Measurements from ENCODE around the gene CPT1C. TPM values are rescaled to one million over a fixed set of nuclear protein-coding genes. Genes with fewer than 3 reads are reported as not detected.

The CPT1C gene
- 1 to 10 TPM in 3 of 4 donors, under 1 TPM in 1; 0.97 to 3.3 (median 1.8) TPM for total RNA-seq

- peak; percentile 73 to 95 for DNase-seq (ENCODE audit: low spot score in 2 of 2)
- no peak for TF ChIP-seq CTCF (IDR thresholded peaks at IDR 0.05)
- TF ChIP-seq POLR2A (IDR thresholded peaks at IDR 0.05) = no peak
- intact Hi-C loops (cut with DNase I; ENCODE audit: low total_unique reads) = no loop called here
- 1 to 2% methylated on average over 38 of the region's 38 CpGs for WGBS, 2 donors
- peak within 1 kb of the TSS; percentile 34 for H3K4me3 ChIP-seq (ENCODE audit: low read depth, poor library complexity, severe bottlenecking)
These were observed at the start of gene CPT1C for GRCh38 chr19:49690656-49691242. Gene CPT1C (plus strand): TSS chr19:49691116. CDS start chr19:49692253, 1,137 bp downstream.

- WGBS, 2 donors = 1% methylated on average over 48 to 50 of the region's 87 CpGs
- intact Hi-C loops (cut with DNase I; ENCODE audit: low total_unique reads) = no loop called here
- peak within 1 kb of the TSS; percentile 97 for H3K4me3 ChIP-seq (ENCODE audit: low read depth, poor library complexity, severe bottlenecking)
- DNase-seq (ENCODE audit: low spot score in 2 of 2) = peak; percentile 99 to 100
- TF ChIP-seq CTCF (IDR thresholded peaks at IDR 0.05) (no peak), POLR2A (IDR thresholded peaks at IDR 0.05) (peak in 1 of 2 donors; percentile 66)
These were observed 49.0 kb upstream of the CPT1C start, which contains the start of gene SCAF1 for GRCh38 chr19:49641688-49642491. Gene SCAF1 (plus strand): TSS chr19:49642209. CDS start chr19:49645027, 2,818 bp downstream.

GRCh38 chr19:49642492-49643035 is 48.4 kb upstream of the CPT1C start:
- intact Hi-C loops (cut with DNase I; ENCODE audit: low total_unique reads) = no loop called here
- peak overlapping the region; percentile 97 for H3K4me3 ChIP-seq (ENCODE audit: low read depth, poor library complexity, severe bottlenecking)
- DNase-seq (ENCODE audit: low spot score in 2 of 2) = no peak
- TF ChIP-seq CTCF (IDR thresholded peaks at IDR 0.05) (no peak), POLR2A (IDR thresholded peaks at IDR 0.05) (no peak)
- WGBS, 2 donors = 3 to 7% methylated on average over 5 of the region's 5 CpGs

- no peak overlapping the region for H3K4me3 ChIP-seq (ENCODE audit: low read depth, poor library complexity, severe bottlenecking)
- intact Hi-C loops (cut with DNase I; ENCODE audit: low total_unique reads) = no loop called here
- no peak for DNase-seq (ENCODE audit: low spot score in 2 of 2)
These were observed 47.5 kb upstream of the CPT1C start for GRCh38 chr19:49643466-49643865.

GRCh38 chr19:49645592-49645991 is 45.3 kb upstream of the CPT1C start:
- WGBS, 2 donors = 90 to 92% methylated on average over 11 of the region's 11 CpGs

More at GRCh38 chr19:49643466-49643865, 47.5 kb upstream of the CPT1C start:
- TF ChIP-seq CTCF (IDR thresholded peaks at IDR 0.05) = no peak
- TF ChIP-seq POLR2A (IDR thresholded peaks at IDR 0.05) = no peak
- WGBS, 2 donors = 50 to 52% methylated on average over 2 of the region's 2 CpGs

More at GRCh38 chr19:49645592-49645991, 45.3 kb upstream of the CPT1C start:
- TF ChIP-seq CTCF (IDR thresholded peaks at IDR 0.05) (no peak), POLR2A (IDR thresholded peaks at IDR 0.05) (no peak)
- no peak overlapping the region for H3K4me3 ChIP-seq (ENCODE audit: low read depth, poor library complexity, severe bottlenecking)
- no peak for DNase-seq (ENCODE audit: low spot score in 2 of 2)
- intact Hi-C loops (cut with DNase I; ENCODE audit: low total_unique reads) = no loop called here

Measured in lower leg skin (tissue), 4 donors.